BLaER1 treated with 17β-estradiol and CSF1 and Interleukin-3, amounts not matched to agents 10 nM and 100 nM (cell line): ENCODE results near the gene PCDHGB4.
"Not testable (repeated sequence)": the region's sequence is repeated elsewhere in the genome, so short reads cannot be mapped to it uniquely, and the experiment has no call there.

ENCODE experiments used
- H3K27ac ChIP-seq, 11 experiments: shearing (Covaris generic); formaldehyde crosslinking; 2 replicates each; pipeline ENCODE4 v1.8.1; 2022
- H3K27me3 ChIP-seq, 11 experiments: shearing (Covaris generic); formaldehyde crosslinking; 2 replicates each; pipeline ENCODE4 v1.8.1; 2022
- H3K36me3 ChIP-seq, 11 experiments: shearing (Covaris generic); formaldehyde crosslinking; 2 replicates each; pipeline ENCODE4 v1.8.1; 2022
- H3K4me1 ChIP-seq, 10 experiments: shearing (Covaris generic); formaldehyde crosslinking; 2 replicates each; pipeline ENCODE4 v1.8.1; 2022
- H3K4me2 ChIP-seq, 11 experiments: shearing (Covaris generic); formaldehyde crosslinking; 2 replicates each; pipeline ENCODE4 v1.8.1; 2022
- H3K4me3 ChIP-seq, 10 experiments: shearing (Covaris generic); formaldehyde crosslinking; 2 replicates each; pipeline ENCODE4 v1.8.1; 2022
- H3K9ac ChIP-seq, 11 experiments: shearing (Covaris generic); formaldehyde crosslinking; 2 replicates each; pipeline ENCODE4 v1.8.1; 2022
- H3K9me3 ChIP-seq, 11 experiments: shearing (Covaris generic); formaldehyde crosslinking; replicated peaks in 1 of 11; 2 replicates each; pipeline ENCODE4 v1.8.1; 2022
- H4K20me1 ChIP-seq, 11 experiments: shearing (Covaris generic); formaldehyde crosslinking; 2 replicates each; pipeline ENCODE4 v1.8.1; 2022
- Cebpa-rat ChIP-seq, 11 experiments: shearing (Covaris generic); IDR thresholded peaks; 2 replicates each; pipeline ENCODE4 v1.8.1; 2022

The PCDHGB4 gene

GRCh38 chr5:141362719-141363118 is 24.8 kb upstream of the PCDHGB4 start:
- Histone ChIP-seq H3K9ac (no peak overlapping the region), H3K4me2 (no peak overlapping the region), H3K27me3 (no peaks in the 10 kb centered on the region), H3K9me3 (peaks cover 75 to 97% (median 85%) of the 10 kb centered on the region in 11 experiments), H3K27ac (no peak overlapping the region), H4K20me1 (no peaks in the 10 kb centered on the region), H3K4me3 (no peak overlapping the region), H3K4me1 (no peaks in the 10 kb centered on the region; a peak in 1 of 20 replicates), H3K36me3 (peaks cover 0 to 6% (median 0%) of the 10 kb centered on the region in 11 experiments; a peak in 3 of 22 replicates)
- TF ChIP-seq Cebpa-rat (IDR thresholded peaks at IDR 0.05), result no peak

DNA sequence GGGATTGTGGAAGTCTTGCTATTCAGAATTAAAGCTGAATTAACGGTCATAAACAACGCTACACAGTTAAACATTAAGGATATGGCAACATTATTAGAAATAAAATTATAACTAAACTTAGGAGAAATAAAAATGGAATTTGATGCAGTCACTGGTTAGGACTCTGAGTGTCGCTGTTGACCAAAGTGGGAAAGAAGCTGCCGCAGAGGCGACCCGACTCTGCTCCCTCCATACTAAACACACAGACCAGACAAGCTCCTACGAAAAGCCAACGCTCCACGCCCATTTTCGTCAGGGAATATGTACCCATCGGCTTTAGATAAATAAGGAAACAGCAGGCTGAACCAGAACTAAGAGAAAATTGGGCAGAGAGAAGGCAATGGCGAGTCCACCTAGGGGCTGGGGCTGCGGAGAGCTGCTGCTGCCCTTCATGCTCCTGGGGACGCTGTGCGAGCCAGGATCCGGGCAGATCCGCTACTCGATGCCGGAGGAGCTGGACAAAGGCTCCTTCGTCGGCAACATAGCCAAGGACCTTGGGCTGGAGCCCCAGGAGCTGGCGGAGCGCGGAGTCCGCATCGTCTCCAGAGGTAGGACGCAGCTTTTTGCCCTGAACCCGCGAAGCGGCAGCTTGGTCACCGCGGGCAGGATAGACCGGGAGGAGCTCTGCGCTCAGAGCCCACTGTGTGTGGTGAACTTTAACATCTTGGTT is 23.4 kb upstream of the PCDHGB4 start, which contains the start of gene PCDHGA5:
TSS of gene PCDHGA5 (plus strand) at position 211 of the 709 bp plus-strand sequence. CDS start at position 380, 169 bp downstream.
- no peak for TF ChIP-seq Cebpa-rat (IDR thresholded peaks at IDR 0.05)
- Histone ChIP-seq H4K20me1 (no peaks in the 10 kb centered on the region), H3K4me2 (no peak within 1 kb of the TSS), H3K36me3 (peaks cover 0 to 6% (median 0%) of the 10 kb centered on the region in 11 experiments; a peak in 3 of 22 replicates), H3K9me3 (peaks cover 75 to 85% (median 79%) of the 10 kb centered on the region in 11 experiments), H3K9ac (no peak within 1 kb of the TSS), H3K4me1 (no peaks in the 10 kb centered on the region; a peak in 1 of 20 replicates), H3K27me3 (no peaks in the 10 kb centered on the region), H3K4me3 (no peak within 1 kb of the TSS), H3K27ac (no peak within 1 kb of the TSS)

GRCh38 chr5:141366016-141366896 is 21.2 kb upstream of the PCDHGB4 start:
- Histone ChIP-seq H3K9ac (no peak overlapping the region), H3K4me1 (no peaks in the 10 kb centered on the region; a peak in 1 of 20 replicates), H3K27me3 (peaks cover 0 to 6% (median 0%) of the 10 kb centered on the region in 11 experiments; a peak in 2 of 22 replicates), H3K4me3 (peak overlapping the region in 2 of 10 experiments; percentile 1 to 40; a peak in 2 of 20 replicates), H4K20me1 (no peaks in the 10 kb centered on the region), H3K27ac (no peak overlapping the region), H3K9me3 (peaks cover 73 to 84% (median 75%) of the 10 kb centered on the region in 11 experiments), H3K36me3 (peaks cover 0 to 6% (median 0%) of the 10 kb centered on the region in 11 experiments; a peak in 3 of 22 replicates), H3K4me2 (no peak overlapping the region)
- TF ChIP-seq Cebpa-rat (IDR thresholded peaks at IDR 0.05), result no peak

GRCh38 chr5:141369994-141370848 is 17.3 kb upstream of the PCDHGB4 start, which contains the start of gene PCDHGB3:
TSS of gene PCDHGB3 (plus strand) at chr5:141370242. CDS start at chr5:141370395, 153 bp downstream.
- H3K4me1 ChIP-seq, result no peaks in the 10 kb centered on the region
- H3K9me3 ChIP-seq, result peaks cover 74 to 85% (median 77%) of the 10 kb centered on the region in 11 experiments
- no peaks in the 10 kb centered on the region for H4K20me1 ChIP-seq
- no peak within 1 kb of the TSS for H3K4me2 ChIP-seq
- H3K9ac ChIP-seq, result no peak within 1 kb of the TSS
- H3K36me3 ChIP-seq, result peaks cover 0 to 9% (median 0%) of the 10 kb centered on the region in 11 experiments; a peak in 5 of 22 replicates
- TF ChIP-seq Cebpa-rat (IDR thresholded peaks at IDR 0.05), result no peak
- no peak within 1 kb of the TSS; a peak in 1 of 20 replicates for H3K4me3 ChIP-seq
- H3K27ac ChIP-seq, result no peak within 1 kb of the TSS
- peaks cover 0 to 6% (median 0%) of the 10 kb centered on the region in 11 experiments; a peak in 2 of 22 replicates for H3K27me3 ChIP-seq

GRCh38 chr5:141371572-141372475 is 15.7 kb upstream of the PCDHGB4 start:
- H4K20me1 ChIP-seq, result no peaks in the 10 kb centered on the region
- H3K4me1 ChIP-seq, result no peaks in the 10 kb centered on the region
- H3K27me3 ChIP-seq, result peaks cover 0 to 6% (median 0%) of the 10 kb centered on the region in 11 experiments; a peak in 2 of 22 replicates
- TF ChIP-seq Cebpa-rat (IDR thresholded peaks at IDR 0.05), result no peak
- H3K4me3 ChIP-seq, result no peak overlapping the region; a peak in 1 of 20 replicates
- no peak overlapping the region for H3K4me2 ChIP-seq
- H3K9ac ChIP-seq, result no peak overlapping the region
- no peak overlapping the region for H3K27ac ChIP-seq
- H3K36me3 ChIP-seq, result peaks cover 0 to 9% (median 0%) of the 10 kb centered on the region in 11 experiments; a peak in 4 of 22 replicates
- H3K9me3 ChIP-seq, result peaks cover 73 to 85% (median 77%) of the 10 kb centered on the region in 11 experiments

DNA sequence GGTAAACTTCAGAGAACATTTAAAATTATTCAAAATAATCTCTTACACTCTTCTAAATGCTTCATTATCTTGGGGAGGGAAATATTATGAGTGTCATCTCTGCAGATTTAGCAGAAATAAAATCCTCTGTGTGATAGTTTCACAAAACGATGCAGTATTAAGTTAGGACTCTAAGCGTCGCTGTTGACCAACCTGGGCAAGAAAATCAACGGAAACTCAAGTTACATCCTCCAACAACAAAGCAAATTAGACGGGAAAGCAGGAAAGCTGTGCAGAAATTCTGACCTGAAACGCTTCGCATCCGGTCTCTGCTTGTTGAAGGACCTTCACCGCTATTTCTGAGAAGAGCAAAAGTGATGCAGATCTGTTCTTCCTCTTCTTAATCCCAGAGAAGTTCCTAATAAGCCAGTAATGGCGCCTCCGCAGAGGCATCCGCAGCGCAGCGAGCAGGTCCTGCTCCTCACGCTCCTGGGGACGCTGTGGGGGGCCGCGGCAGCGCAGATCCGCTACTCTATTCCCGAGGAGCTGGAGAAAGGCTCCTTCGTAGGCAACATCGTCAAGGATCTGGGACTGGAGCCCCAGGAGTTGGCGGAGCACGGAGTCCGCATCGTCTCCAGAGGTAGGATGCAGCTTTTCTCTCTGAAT is 13.7 kb upstream of the PCDHGB4 start, which contains the start of gene PCDHGA6:
TSS of gene PCDHGA6 (plus strand) at position 219 of the 645 bp plus-strand sequence. CDS start at position 412, 193 bp downstream.
- Histone ChIP-seq H4K20me1 (no peaks in the 10 kb centered on the region), H3K36me3 (peaks cover 0 to 9% (median 0%) of the 10 kb centered on the region in 11 experiments; a peak in 4 of 22 replicates), H3K4me1 (no peaks in the 10 kb centered on the region), H3K9me3 (peaks cover 77 to 90% (median 85%) of the 10 kb centered on the region in 11 experiments), H3K9ac (no peak within 1 kb of the TSS), H3K4me3 (peak within 1 kb of the TSS in 1 of 10 experiments; percentile 11; a peak in 2 of 20 replicates), H3K27me3 (peaks cover 0 to 6% (median 0%) of the 10 kb centered on the region in 11 experiments; a peak in 2 of 22 replicates), H3K4me2 (no peak within 1 kb of the TSS), H3K27ac (no peak within 1 kb of the TSS)
- TF ChIP-seq Cebpa-rat (IDR thresholded peaks at IDR 0.05), result no peak

DNA sequence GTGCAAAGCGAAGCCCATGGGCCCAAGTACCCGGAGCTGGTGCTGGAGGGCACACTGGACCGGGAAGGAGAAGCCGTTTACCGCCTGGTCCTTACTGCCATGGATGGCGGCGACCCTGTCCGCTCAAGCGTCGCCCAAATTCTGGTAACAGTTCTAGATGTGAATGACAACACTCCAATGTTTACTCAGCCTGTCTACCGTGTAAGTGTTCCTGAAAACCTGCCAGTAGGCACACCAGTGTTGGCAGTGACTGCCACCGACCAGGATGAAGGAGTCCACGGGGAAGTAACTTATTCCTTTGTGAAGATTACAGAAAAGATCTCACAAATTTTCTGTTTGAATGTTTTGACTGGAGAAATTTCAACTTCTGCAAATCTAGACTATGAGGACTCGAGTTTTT is 12.9 kb upstream of the PCDHGB4 start:
- Histone ChIP-seq H3K4me1 (no peaks in the 10 kb centered on the region), H3K4me3 (no peak overlapping the region), H3K27me3 (peaks cover 0 to 6% (median 0%) of the 10 kb centered on the region in 11 experiments; a peak in 2 of 22 replicates), H3K9ac (no peak overlapping the region), H3K4me2 (no peak overlapping the region), H3K9me3 (peaks cover 77 to 90% (median 84%) of the 10 kb centered on the region in 11 experiments), H3K27ac (no peak overlapping the region), H3K36me3 (peaks cover 0 to 9% (median 0%) of the 10 kb centered on the region in 11 experiments; a peak in 4 of 22 replicates), H4K20me1 (no peaks in the 10 kb centered on the region)
- TF ChIP-seq Cebpa-rat (IDR thresholded peaks at IDR 0.05), result no peak

DNA sequence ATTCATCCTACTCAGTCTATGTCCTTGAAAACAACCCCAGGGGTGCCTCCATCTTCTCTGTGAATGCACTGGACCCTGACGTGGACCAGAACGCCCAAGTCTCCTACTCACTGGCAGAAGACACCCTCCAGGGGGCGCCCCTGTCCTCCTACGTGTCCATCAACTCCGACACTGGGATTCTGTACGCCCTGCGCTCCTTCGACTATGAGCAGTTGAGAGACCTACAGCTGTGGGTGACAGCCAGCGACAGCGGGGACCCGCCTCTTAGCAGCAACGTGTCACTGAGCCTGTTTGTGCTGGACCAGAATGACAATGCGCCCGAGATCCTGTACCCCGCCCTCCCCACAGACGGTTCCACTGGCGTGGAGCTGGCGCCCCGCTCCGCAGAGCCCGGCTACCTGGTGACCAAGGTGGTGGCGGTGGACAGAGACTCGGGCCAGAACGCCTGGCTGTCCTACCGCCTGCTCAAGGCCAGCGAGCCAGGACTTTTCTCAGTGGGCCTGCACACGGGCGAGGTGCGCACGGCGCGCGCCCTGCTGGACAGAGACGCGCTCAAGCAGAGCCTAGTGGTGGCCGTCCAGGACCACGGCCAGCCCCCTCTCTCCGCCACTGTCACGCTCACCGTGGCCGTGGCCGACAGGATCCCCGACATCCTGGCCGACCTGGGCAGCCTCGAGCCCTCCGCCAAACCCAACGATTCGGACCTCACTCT is 11.9 kb upstream of the PCDHGB4 start:
- not testable (repeated sequence) for H3K4me3 ChIP-seq, H3K4me2 ChIP-seq, H4K20me1 ChIP-seq, H3K27me3 ChIP-seq, H3K9ac ChIP-seq, H3K4me1 ChIP-seq, H3K27ac ChIP-seq, H3K36me3 ChIP-seq
- H3K9me3 ChIP-seq, result peaks cover 69 to 86% (median 75%) of the 10 kb centered on the region in 11 experiments
